ENCODE results near the gene ECT2. TPM values are rescaled to one million over a fixed set of nuclear protein-coding genes. Genes with fewer than 3 reads are reported as not detected.

ECT2 gene
- total RNA-seq, 4 donors from 2014 or later: 4.1 to 23.3 (median 13.2) TPM

DNA sequence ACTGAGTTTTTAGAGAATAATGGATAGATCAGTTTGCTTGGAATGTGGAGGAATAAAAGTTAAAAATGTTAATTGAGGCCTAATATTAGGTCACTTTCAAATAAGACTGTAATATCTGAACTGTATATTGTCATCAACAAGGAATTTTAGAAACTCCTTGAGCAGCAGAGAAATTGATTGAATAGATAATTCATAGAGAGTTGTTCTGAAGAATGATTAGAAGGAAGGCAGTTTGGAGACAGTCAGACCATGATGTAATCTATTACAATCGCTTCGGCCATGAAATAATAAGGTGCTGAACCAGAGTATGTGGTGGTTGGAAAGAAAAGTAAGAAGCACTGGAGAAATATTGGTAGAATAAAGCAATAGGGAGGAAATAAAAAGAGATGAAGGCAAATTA lies 15.7 kb downstream of the ECT2 start:
- Histone ChIP-seq H3K4me3 (no peak overlapping the region), H3K9me3 (no peaks in the 10 kb centered on the region), H3K27ac (no peak overlapping the region), H3K36me3 (peaks cover 0 to 41% (median 12%) of the 10 kb centered on the region in 4 donors), H3K27me3 (no peaks in the 10 kb centered on the region), H3K4me1 (no peaks in the 10 kb centered on the region)
- WGBS, 2 donors (ENCODE audit: low coverage in 1 of 2): 99% methylated on average over 2 of the region's 2 CpGs; no CpG with 5 or more reads in 1 of the 2 donors
- TF ChIP-seq, protein P1, sequence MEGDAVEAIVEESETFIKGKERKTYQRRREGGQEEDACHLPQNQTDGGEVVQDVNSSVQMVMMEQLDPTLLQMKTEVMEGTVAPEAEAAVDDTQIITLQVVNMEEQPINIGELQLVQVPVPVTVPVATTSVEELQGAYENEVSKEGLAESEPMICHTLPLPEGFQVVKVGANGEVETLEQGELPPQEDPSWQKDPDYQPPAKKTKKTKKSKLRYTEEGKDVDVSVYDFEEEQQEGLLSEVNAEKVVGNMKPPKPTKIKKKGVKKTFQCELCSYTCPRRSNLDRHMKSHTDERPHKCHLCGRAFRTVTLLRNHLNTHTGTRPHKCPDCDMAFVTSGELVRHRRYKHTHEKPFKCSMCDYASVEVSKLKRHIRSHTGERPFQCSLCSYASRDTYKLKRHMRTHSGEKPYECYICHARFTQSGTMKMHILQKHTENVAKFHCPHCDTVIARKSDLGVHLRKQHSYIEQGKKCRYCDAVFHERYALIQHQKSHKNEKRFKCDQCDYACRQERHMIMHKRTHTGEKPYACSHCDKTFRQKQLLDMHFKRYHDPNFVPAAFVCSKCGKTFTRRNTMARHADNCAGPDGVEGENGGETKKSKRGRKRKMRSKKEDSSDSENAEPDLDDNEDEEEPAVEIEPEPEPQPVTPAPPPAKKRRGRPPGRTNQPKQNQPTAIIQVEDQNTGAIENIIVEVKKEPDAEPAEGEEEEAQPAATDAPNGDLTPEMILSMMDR (IDR thresholded peaks at IDR 0.05): no peak
- in situ Hi-C loops (cut with MboI; ENCODE audit: low pct_ligation_motif_present in 1 of 4, low pct_unique_long_range_greater_than_20kb in 1 of 4, low sequenced_read_pairs in 3 of 4) (no loop called here), intact Hi-C loops (cut with DNase I; ENCODE audit: low total_unique reads) (no loop called here)
- DNase-seq: no peak

DNA sequence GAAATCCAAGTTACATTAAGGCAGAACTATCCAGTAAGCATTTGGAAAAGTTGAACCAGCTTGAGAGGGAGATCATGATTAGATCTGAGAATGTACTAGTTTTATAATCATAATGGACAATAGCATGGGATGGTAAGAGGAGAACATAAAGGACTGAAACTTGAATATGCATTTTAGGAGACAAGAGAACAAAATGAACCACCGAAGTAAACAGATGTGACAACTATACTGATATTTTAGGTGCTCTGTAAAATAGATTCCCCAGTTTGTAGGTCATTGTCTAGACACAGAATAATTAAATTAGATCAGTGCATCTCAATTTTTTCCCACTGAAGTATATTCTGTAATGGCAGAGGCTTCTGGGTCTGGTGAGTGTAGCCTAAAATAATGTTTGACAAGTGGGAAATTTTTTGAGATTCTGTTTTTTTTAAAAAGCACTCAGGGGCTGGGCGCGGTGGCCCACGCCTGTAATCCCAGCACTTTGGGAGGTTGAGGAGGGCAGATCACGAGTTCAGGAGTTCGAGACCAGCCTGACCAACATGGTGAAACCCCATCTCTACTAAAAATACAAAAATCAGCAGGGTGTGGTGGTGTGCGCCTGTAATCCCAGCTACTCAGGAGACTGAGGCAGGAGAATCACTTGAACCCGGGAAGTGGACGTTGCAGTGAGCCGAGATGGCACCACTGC lies 16.3 kb downstream of the ECT2 start:
- Histone ChIP-seq H3K4me3 (no peak overlapping the region), H3K27ac (no peak overlapping the region), H3K4me1 (no peaks in the 10 kb centered on the region), H3K9me3 (no peaks in the 10 kb centered on the region), H3K27me3 (no peaks in the 10 kb centered on the region), H3K36me3 (peaks cover 0 to 41% (median 10%) of the 10 kb centered on the region in 4 donors)
- no peak for TF ChIP-seq POLR2AphosphoS5 (IDR thresholded peaks at IDR 0.05)
- no peak for TF ChIP-seq EP300 (IDR thresholded peaks at IDR 0.05; ENCODE audit: low read depth)
- no peak for TF ChIP-seq POLR2A (IDR thresholded peaks at IDR 0.05)
- WGBS, 2 donors (ENCODE audit: low coverage in 1 of 2): 98 to 100% methylated on average over 6 to 10 of the region's 10 CpGs
- DNase-seq: no peak
- in situ Hi-C loops (cut with MboI; ENCODE audit: low pct_ligation_motif_present in 1 of 4, low pct_unique_long_range_greater_than_20kb in 1 of 4, low sequenced_read_pairs in 3 of 4): no loop called here
- intact Hi-C loops (cut with DNase I; ENCODE audit: low total_unique reads): no loop called here

DNA sequence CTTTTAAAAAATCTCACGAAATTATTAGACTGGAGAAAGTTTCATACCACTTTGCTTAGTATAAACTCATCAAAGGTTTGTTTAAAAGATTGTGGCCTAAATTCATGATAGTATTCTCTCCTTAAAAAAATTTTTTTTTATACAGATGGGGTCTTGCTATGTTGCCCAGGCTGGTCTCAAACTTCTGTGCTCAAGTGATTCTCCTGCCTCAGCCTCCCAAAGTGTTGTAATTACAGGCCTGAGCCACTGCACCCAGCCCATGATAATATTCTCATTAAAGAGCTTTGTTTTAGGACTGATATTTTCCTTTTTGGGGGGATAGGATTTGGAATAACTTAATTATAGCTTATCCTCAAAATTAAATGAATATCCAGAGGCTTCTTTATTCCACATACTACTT lies 19.9 kb downstream of the ECT2 start:
- no peak for DNase-seq
- WGBS, 2 donors (ENCODE audit: low coverage in 1 of 2): 96 to 100% methylated on average over 1 of the region's 1 CpG
- intact Hi-C loops (cut with DNase I; ENCODE audit: low total_unique reads): no loop called here
- TF ChIP-seq, protein P1 (IDR thresholded peaks at IDR 0.05): no peak
- TF ChIP-seq EP300 (IDR thresholded peaks at IDR 0.05; ENCODE audit: low read depth): no peak
- no peak for TF ChIP-seq POLR2A (IDR thresholded peaks at IDR 0.05)
- no peak for TF ChIP-seq POLR2AphosphoS5 (IDR thresholded peaks at IDR 0.05)
- in situ Hi-C loops (cut with MboI; ENCODE audit: low pct_ligation_motif_present in 1 of 4, low pct_unique_long_range_greater_than_20kb in 1 of 4, low sequenced_read_pairs in 3 of 4): no loop called here
- no peak overlapping the region for H3K4me3 ChIP-seq
- H3K27me3 ChIP-seq: no peaks in the 10 kb centered on the region
- peaks cover 0 to 26% (median 8%) of the 10 kb centered on the region in 4 donors for H3K36me3 ChIP-seq
- H3K9me3 ChIP-seq: no peaks in the 10 kb centered on the region
- H3K4me1 ChIP-seq: no peaks in the 10 kb centered on the region
- H3K27ac ChIP-seq: no peak overlapping the region

DNA sequence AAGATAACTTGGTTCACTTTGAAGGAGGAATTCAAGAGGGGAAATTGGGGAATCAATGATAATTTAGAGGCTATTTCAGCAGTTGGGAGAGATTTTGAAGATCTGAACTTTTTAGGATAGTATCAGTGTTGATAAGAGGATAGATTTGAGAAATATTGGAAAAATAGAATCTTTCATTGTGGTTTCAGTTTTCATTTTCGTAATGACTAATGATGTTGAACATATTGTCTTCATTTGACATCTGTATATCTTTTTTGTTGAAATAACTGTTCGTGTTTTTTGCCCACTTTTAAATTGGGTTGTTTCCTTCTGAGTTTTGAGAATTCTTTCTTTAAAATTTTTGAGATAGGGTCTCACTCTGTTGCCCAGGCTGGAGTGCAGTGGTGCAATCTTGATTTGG lies 21.1 kb downstream of the ECT2 start:
- no peak for DNase-seq
- Histone ChIP-seq H3K36me3 (peaks cover 0 to 23% (median 6%) of the 10 kb centered on the region in 4 donors), H3K9me3 (no peaks in the 10 kb centered on the region), H3K27ac (no peak overlapping the region), H3K27me3 (no peaks in the 10 kb centered on the region), H3K4me3 (no peak overlapping the region), H3K4me1 (no peaks in the 10 kb centered on the region)
- intact Hi-C loops (cut with DNase I; ENCODE audit: low total_unique reads) (no loop called here), in situ Hi-C loops (cut with MboI; ENCODE audit: low pct_ligation_motif_present in 1 of 4, low pct_unique_long_range_greater_than_20kb in 1 of 4, low sequenced_read_pairs in 3 of 4) (no loop called here)
- TF ChIP-seq EP300 (IDR thresholded peaks at IDR 0.05; ENCODE audit: low read depth) (no peak), POLR2AphosphoS5 (IDR thresholded peaks at IDR 0.05) (no peak), POLR2A (IDR thresholded peaks at IDR 0.05) (no peak)
- TF ChIP-seq, protein P1 (IDR thresholded peaks at IDR 0.05): no peak
- 78 to 95% methylated on average over 2 of the region's 2 CpGs for WGBS, 2 donors (ENCODE audit: low coverage in 1 of 2)

Measured in transverse colon (tissue), 4 donors.